GM12878 (cell line): ENCODE measurements around the gene MAVS.

Experiments
- CREB1 ChIP-seq: IDR thresholded peaks from 2 replicates; pipeline ENCODE4 v1.6.1; 2012; ENCODE audit warnings: low read depth, mild to moderate bottlenecking, inconsistent platforms
- CTCF ChIP-seq, 3 experiments: IDR thresholded peaks in 2 of 3; conservative IDR thresholded peaks in 1 of 3; 2 replicates each; pipeline ENCODE4 v1.5.1; 2011; ENCODE audit warnings: low read depth in 3 of 3, low read length in 3 of 3, mild to moderate bottlenecking in 3 of 3, control low read depth in 2 of 3, moderate library complexity in 2 of 3, inconsistent platforms in 1 of 3, mixed read lengths in 1 of 3; ENCODE audit not compliant: control insufficient read depth in 2 of 3, insufficient read depth in 1 of 3; ENCODE audit errors: extremely low read depth in 1 of 3
- EZH2 ChIP-seq: IDR thresholded peaks from 2 replicates; pipeline ENCODE4 v1.6.1; 2012; ENCODE audit warnings: low read depth, mild to moderate bottlenecking, control low read depth, inconsistent platforms, low read length, borderline replicate concordance; ENCODE audit not compliant: control insufficient read depth
- PAX5 ChIP-seq: IDR thresholded peaks from 2 replicates; pipeline ENCODE4 v1.6.1; 2011; ENCODE audit warnings: low read depth, low read length, borderline replicate concordance
- POLR2AphosphoS2 ChIP-seq: IDR thresholded peaks from 2 replicates; pipeline ENCODE4 v1.6.1; 2011; ENCODE audit warnings: low read depth, mild to moderate bottlenecking, low read length, improper control_type of control experiment, moderate library complexity
- RAD21 ChIP-seq: IDR thresholded peaks from 2 replicates; pipeline ENCODE4 v1.6.1; 2011; ENCODE audit warnings: mild to moderate bottlenecking, low read depth, low read length, moderate library complexity; ENCODE audit not compliant: insufficient read depth
- TCF7 ChIP-seq: IDR thresholded peaks from 2 replicates; pipeline ENCODE4 v1.6.1; 2014; ENCODE audit warnings: antibody characterized with exemption, borderline replicate concordance

DNA sequence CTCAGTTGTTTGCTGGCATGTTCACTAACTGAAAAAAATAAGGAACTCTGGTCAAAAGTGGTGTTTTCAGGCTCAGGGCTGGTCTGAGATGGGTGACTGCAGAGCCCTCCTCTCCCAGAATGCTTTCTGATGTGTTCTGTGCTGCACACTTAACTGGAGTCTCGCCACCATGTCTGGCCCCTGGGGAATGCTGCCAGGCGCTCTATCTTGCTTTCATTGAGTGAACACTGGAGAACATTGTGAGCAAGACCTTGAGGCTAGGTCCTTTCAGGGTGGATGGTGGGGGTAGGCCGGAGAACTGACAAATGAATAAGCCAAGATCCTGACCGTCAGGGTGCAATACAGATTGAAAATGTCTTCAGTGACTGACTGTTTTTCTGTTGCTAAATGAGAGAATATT lies 62.0 kb downstream of the MAVS start:
- TF ChIP-seq EZH2 (no peak), CTCF (IDR thresholded peaks at IDR 0.05 in 2 of 3, conservative IDR thresholded peaks at IDR 0.05 in 1 of 3; ENCODE audit: control insufficient read depth in 2 of 3, extremely low read depth in 1 of 3, insufficient read depth in 1 of 3, low read depth in 3 of 3, low read length in 3 of 3) (no peak), TCF7 (no peak), RAD21 (no peak), CREB1 (no peak), PAX5 (no peak), POLR2AphosphoS2 (no peak)
